HepG2 (cell line): ENCODE data around the gene DHRS1. TPM values are rescaled to one million over a fixed set of nuclear protein-coding genes. Genes with fewer than 3 reads are reported as not detected.

Experiments used
- DBP ChIP-seq: sonication (generic); formaldehyde crosslinking; IDR thresholded peaks from 2 replicates; pipeline ENCODE4 v1.4.0; 2020; ENCODE audit warnings: missing genetic modification reagents; ENCODE audit errors: not compliant biosample characterization
- FOXC1 ChIP-seq: sonication (generic); formaldehyde crosslinking; IDR thresholded peaks from 2 replicates; pipeline ENCODE4 v1.8.0; 2022; ENCODE audit warnings: mild to moderate bottlenecking, missing genetic modification reagents, borderline replicate concordance
- MAFK ChIP-seq, 2 experiments: IDR thresholded peaks in 1 of 2; conservative IDR thresholded peaks in 1 of 2; 2 replicates each; pipeline ENCODE4 v1.6.1; 2011; ENCODE audit warnings: improper control_type of control experiment in 2 of 2, low read length in 2 of 2
- MZF1 ChIP-seq: sonication (generic); formaldehyde crosslinking; IDR thresholded peaks from 2 replicates; pipeline ENCODE4 v1.8.1; 2023; ENCODE audit warnings: mild to moderate bottlenecking, missing genetic modification reagents, borderline replicate concordance
- PRDM10 ChIP-seq: sonication (generic); formaldehyde crosslinking; IDR thresholded peaks from 2 replicates; pipeline ENCODE4 v1.4.0; 2020; ENCODE audit warnings: low read depth, missing genetic modification reagents
- PRDM4 ChIP-seq: sonication (generic); formaldehyde crosslinking; IDR thresholded peaks from 2 replicates; pipeline ENCODE4 v1.9.0; 2021; ENCODE audit warnings: missing genetic modification reagents, borderline replicate concordance
- ZFP91 ChIP-seq: sonication (generic); formaldehyde crosslinking; IDR thresholded peaks from 2 replicates; pipeline ENCODE4 v1.9.0; 2022; ENCODE audit warnings: missing genetic modification reagents, mild to moderate bottlenecking, borderline replicate concordance
- polyA plus RNA-seq, 8 experiments: library from polyadenylated mRNA; depleted of rRNA in 3 of 8; stranded (reverse) in 7 of 8; unstranded in 1 of 8; fragments of >200 nt; fragmentation: Illumina TruSeq in 4 of 8; extraction: Trizol in 4 of 8; gene quantifications; 2 replicates each; pipeline versions ENCODE4 v1.2.1 to v1.2.3, GENCODE V29; 2011 to 2016; ENCODE audit warnings: low read depth in 4 of 8, missing spikeins in 1 of 8, mixed read lengths in 1 of 8; ENCODE audit not compliant: insufficient read depth in 1 of 8
- total RNA-seq, 5 experiments: library from RNA; depleted of rRNA; stranded (reverse); fragments of >200 nt; fragmentation: Illumina TruSeq; extraction: Trizol; gene quantifications; 2 replicates each; pipeline ENCODE4 v1.2.3, GENCODE V29; 2016; ENCODE audit warnings: low read depth in 1 of 5
- TF ChIP-seq, protein P1 (sequence below): sonication (generic); formaldehyde crosslinking; IDR thresholded peaks from 2 replicates; pipeline ENCODE4 v1.4.0; 2020; ENCODE audit warnings: missing genetic modification reagents
- TF ChIP-seq, protein P2 (sequence below): sonication (generic); formaldehyde crosslinking; IDR thresholded peaks from 2 replicates; pipeline ENCODE4 v1.9.0; 2021; ENCODE audit warnings: missing genetic modification reagents, mild to moderate bottlenecking, borderline replicate concordance

DHRS1 gene
- total and polyA plus RNA-seq, 2 of the 13 experiments (the other 11 are each of a cell fraction or from before 2014, with no cell fraction given): 49.8 to 60.8 TPM

- TF ChIP-seq, protein P1, sequence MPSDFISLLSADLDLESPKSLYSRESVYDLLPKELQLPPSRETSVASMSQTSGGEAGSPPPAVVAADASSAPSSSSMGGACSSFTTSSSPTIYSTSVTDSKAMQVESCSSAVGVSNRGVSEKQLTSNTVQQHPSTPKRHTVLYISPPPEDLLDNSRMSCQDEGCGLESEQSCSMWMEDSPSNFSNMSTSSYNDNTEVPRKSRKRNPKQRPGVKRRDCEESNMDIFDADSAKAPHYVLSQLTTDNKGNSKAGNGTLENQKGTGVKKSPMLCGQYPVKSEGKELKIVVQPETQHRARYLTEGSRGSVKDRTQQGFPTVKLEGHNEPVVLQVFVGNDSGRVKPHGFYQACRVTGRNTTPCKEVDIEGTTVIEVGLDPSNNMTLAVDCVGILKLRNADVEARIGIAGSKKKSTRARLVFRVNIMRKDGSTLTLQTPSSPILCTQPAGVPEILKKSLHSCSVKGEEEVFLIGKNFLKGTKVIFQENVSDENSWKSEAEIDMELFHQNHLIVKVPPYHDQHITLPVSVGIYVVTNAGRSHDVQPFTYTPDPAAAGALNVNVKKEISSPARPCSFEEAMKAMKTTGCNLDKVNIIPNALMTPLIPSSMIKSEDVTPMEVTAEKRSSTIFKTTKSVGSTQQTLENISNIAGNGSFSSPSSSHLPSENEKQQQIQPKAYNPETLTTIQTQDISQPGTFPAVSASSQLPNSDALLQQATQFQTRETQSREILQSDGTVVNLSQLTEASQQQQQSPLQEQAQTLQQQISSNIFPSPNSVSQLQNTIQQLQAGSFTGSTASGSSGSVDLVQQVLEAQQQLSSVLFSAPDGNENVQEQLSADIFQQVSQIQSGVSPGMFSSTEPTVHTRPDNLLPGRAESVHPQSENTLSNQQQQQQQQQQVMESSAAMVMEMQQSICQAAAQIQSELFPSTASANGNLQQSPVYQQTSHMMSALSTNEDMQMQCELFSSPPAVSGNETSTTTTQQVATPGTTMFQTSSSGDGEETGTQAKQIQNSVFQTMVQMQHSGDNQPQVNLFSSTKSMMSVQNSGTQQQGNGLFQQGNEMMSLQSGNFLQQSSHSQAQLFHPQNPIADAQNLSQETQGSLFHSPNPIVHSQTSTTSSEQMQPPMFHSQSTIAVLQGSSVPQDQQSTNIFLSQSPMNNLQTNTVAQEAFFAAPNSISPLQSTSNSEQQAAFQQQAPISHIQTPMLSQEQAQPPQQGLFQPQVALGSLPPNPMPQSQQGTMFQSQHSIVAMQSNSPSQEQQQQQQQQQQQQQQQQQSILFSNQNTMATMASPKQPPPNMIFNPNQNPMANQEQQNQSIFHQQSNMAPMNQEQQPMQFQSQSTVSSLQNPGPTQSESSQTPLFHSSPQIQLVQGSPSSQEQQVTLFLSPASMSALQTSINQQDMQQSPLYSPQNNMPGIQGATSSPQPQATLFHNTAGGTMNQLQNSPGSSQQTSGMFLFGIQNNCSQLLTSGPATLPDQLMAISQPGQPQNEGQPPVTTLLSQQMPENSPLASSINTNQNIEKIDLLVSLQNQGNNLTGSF (CRISPR knock-in tag): no peak; the same call in 1 of the 2 replicates
- TF ChIP-seq, protein P2, sequence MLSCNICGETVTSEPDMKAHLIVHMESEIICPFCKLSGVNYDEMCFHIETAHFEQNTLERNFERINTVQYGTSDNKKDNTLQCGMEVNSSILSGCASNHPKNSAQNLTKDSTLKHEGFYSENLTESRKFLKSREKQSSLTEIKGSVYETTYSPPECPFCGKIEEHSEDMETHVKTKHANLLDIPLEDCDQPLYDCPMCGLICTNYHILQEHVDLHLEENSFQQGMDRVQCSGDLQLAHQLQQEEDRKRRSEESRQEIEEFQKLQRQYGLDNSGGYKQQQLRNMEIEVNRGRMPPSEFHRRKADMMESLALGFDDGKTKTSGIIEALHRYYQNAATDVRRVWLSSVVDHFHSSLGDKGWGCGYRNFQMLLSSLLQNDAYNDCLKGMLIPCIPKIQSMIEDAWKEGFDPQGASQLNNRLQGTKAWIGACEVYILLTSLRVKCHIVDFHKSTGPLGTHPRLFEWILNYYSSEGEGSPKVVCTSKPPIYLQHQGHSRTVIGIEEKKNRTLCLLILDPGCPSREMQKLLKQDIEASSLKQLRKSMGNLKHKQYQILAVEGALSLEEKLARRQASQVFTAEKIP (CRISPR knock-in tag): no peak
- TF ChIP-seq MZF1 (CRISPR knock-in tag) (no peak), MAFK (conservative IDR thresholded peaks at IDR 0.05 in 1 of 2, IDR thresholded peaks at IDR 0.05 in 1 of 2; ENCODE audit: low read length in 2 of 2) (no peak), FOXC1 (CRISPR knock-in tag) (peak; percentile 35; the same call in 1 of the 2 replicates), DBP (CRISPR knock-in tag) (no peak), PRDM4 (0 out of 2 replicates have a peak, but pooled peaks have one; percentile 47), ZFP91 (CRISPR knock-in tag) (no peak), PRDM10 (CRISPR knock-in tag) (no peak)
Observed at GRCh38 chr14:24297190-24297964, 2.2 kb downstream of the DHRS1 start (continued).
